H1 (cell line): ENCODE results near the gene CUL4A.

Experiments used
- EP300 ChIP-seq, 2 experiments: IDR thresholded peaks; 1 replicate in 1 of 2; 2 replicates in 1 of 2; pipeline ENCODE4 v1.6.1; 2011 to 2012; ENCODE audit warnings: low read depth in 2 of 2, low read length in 2 of 2, mild to moderate bottlenecking in 2 of 2, borderline replicate concordance in 1 of 2, inconsistent platforms in 1 of 2, moderate library complexity in 1 of 2
- EZH2 ChIP-seq: fragments of 200-600 bp; sonication (generic); IDR thresholded peaks from 2 replicates; pipeline ENCODE4 v1.7.1; 2012; ENCODE audit warnings: low read depth, mild to moderate bottlenecking, moderate library complexity, low read length, inconsistent platforms; ENCODE audit not compliant: severe bottlenecking
- JUND ChIP-seq: IDR thresholded peaks from 2 replicates; pipeline ENCODE4 v1.6.1; 2011; ENCODE audit warnings: mild to moderate bottlenecking, improper control_type of control experiment, low read length
- KDM5A ChIP-seq: fragments of 200-600 bp; IDR thresholded peaks from 2 replicates; pipeline ENCODE4 v1.7.1; 2012; ENCODE audit warnings: mild to moderate bottlenecking, low read length, inconsistent platforms, mixed read lengths
- POLR2AphosphoS5 ChIP-seq: IDR thresholded peaks from 2 replicates; pipeline ENCODE4 v1.6.1; 2011; ENCODE audit warnings: low read depth, low read length
- RAD21 ChIP-seq, 2 experiments: IDR thresholded peaks in 1 of 2; conservative IDR thresholded peaks in 1 of 2; 2 replicates each; pipeline ENCODE4 v1.6.1; 2011; ENCODE audit warnings: low read depth in 2 of 2, low read length in 2 of 2, improper control_type of control experiment in 1 of 2, inconsistent platforms in 1 of 2, mild to moderate bottlenecking in 1 of 2, moderate library complexity in 1 of 2
- RFX5 ChIP-seq: IDR thresholded peaks from 2 replicates; pipeline ENCODE4 v1.6.1; 2011; ENCODE audit warnings: low read depth, low read length, improper control_type of control experiment, borderline replicate concordance
- TCF12 ChIP-seq: IDR thresholded peaks from 2 replicates; pipeline ENCODE4 v1.6.1; 2011; ENCODE audit warnings: low read depth, mild to moderate bottlenecking, low read length
- ZNF274 ChIP-seq: IDR thresholded peaks from 2 replicates; pipeline ENCODE4 v1.7.0; 2012; ENCODE audit warnings: low read length, borderline replicate concordance; ENCODE audit errors: extremely low read depth
- TF ChIP-seq, protein P1 (sequence below), 3 experiments: IDR thresholded peaks; 1 replicate in 2 of 3; 2 replicates in 1 of 3; pipeline versions ENCODE4 v1.5.1 to v1.6.1; 2011; ENCODE audit warnings: low read length in 3 of 3, mild to moderate bottlenecking in 3 of 3, inconsistent platforms in 2 of 3, low read depth in 1 of 3, moderate library complexity in 1 of 3; ENCODE audit not compliant: insufficient read depth in 1 of 3; ENCODE audit errors: control extremely low read depth in 1 of 3
- TF ChIP-seq, protein P2 (sequence below): IDR thresholded peaks from 2 replicates; pipeline ENCODE4 v1.6.1; 2011; ENCODE audit warnings: low read length, improper control_type of control experiment
- TF ChIP-seq, protein P3 (sequence below): IDR thresholded peaks from 2 replicates; pipeline ENCODE4 v1.6.1; 2011; ENCODE audit warnings: low read depth, mild to moderate bottlenecking, low read length; ENCODE audit not compliant: insufficient read depth

DNA sequence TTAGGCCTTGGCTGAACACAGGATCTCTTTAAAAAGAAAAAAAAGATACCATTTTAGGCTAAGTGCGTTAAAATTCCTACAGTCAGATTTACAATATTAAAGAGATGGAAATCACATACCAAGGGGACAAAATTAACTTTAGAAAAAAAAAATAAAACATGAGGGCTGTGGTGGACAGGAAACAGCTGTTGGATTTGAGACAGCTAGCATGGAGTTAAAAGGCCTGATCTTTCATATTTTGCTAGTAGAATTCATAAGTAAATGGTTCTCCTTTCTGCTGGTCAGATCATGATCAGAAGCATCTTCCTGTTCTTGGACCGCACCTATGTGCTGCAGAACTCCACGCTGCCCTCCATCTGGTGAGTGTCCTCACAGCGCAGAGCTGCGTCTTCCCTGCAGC lies 19.7 kb downstream of the CUL4A start:
- no peak for TF ChIP-seq RAD21 (IDR thresholded peaks at IDR 0.05 in 1 of 2, conservative IDR thresholded peaks at IDR 0.05 in 1 of 2; ENCODE audit: low read depth in 2 of 2, low read length in 2 of 2)
- TF ChIP-seq, protein P1, sequence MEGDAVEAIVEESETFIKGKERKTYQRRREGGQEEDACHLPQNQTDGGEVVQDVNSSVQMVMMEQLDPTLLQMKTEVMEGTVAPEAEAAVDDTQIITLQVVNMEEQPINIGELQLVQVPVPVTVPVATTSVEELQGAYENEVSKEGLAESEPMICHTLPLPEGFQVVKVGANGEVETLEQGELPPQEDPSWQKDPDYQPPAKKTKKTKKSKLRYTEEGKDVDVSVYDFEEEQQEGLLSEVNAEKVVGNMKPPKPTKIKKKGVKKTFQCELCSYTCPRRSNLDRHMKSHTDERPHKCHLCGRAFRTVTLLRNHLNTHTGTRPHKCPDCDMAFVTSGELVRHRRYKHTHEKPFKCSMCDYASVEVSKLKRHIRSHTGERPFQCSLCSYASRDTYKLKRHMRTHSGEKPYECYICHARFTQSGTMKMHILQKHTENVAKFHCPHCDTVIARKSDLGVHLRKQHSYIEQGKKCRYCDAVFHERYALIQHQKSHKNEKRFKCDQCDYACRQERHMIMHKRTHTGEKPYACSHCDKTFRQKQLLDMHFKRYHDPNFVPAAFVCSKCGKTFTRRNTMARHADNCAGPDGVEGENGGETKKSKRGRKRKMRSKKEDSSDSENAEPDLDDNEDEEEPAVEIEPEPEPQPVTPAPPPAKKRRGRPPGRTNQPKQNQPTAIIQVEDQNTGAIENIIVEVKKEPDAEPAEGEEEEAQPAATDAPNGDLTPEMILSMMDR (IDR thresholded peaks at IDR 0.05; ENCODE audit: control extremely low read depth in 1 of 3, insufficient read depth in 1 of 3, low read depth in 1 of 3, low read length in 3 of 3): no peak
- TF ChIP-seq, protein P2, sequence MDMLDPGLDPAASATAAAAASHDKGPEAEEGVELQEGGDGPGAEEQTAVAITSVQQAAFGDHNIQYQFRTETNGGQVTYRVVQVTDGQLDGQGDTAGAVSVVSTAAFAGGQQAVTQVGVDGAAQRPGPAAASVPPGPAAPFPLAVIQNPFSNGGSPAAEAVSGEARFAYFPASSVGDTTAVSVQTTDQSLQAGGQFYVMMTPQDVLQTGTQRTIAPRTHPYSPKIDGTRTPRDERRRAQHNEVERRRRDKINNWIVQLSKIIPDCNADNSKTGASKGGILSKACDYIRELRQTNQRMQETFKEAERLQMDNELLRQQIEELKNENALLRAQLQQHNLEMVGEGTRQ: no peak
- no peak for TF ChIP-seq RFX5
- no peak for TF ChIP-seq JUND
- TF ChIP-seq, protein P3, sequence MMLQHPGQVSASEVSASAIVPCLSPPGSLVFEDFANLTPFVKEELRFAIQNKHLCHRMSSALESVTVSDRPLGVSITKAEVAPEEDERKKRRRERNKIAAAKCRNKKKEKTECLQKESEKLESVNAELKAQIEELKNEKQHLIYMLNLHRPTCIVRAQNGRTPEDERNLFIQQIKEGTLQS: no peak
- no peak for TF ChIP-seq KDM5A
- TF ChIP-seq EZH2: no peak
- TF ChIP-seq EP300 (IDR thresholded peaks at IDR 0.05; ENCODE audit: borderline replicate concordance in 1 of 2, low read depth in 2 of 2, low read length in 2 of 2): no peak
- no peak for TF ChIP-seq ZNF274
- TF ChIP-seq TCF12: no peak
- no peak for TF ChIP-seq POLR2AphosphoS5
